GM12872 (cell line): ENCODE results near the gene KAZN.

Experiments used
- TF ChIP-seq, protein P1 (sequence below): IDR thresholded peaks from 3 replicates; pipeline ENCODE4 v1.5.1; 2011; ENCODE audit warnings: low read depth, mild to moderate bottlenecking, low read length, moderate library complexity; ENCODE audit not compliant: insufficient read depth

KAZN gene

GRCh38 chr1:14794906-14795305 lies 196.4 kb downstream of the KAZN start:
- TF ChIP-seq, protein P1, sequence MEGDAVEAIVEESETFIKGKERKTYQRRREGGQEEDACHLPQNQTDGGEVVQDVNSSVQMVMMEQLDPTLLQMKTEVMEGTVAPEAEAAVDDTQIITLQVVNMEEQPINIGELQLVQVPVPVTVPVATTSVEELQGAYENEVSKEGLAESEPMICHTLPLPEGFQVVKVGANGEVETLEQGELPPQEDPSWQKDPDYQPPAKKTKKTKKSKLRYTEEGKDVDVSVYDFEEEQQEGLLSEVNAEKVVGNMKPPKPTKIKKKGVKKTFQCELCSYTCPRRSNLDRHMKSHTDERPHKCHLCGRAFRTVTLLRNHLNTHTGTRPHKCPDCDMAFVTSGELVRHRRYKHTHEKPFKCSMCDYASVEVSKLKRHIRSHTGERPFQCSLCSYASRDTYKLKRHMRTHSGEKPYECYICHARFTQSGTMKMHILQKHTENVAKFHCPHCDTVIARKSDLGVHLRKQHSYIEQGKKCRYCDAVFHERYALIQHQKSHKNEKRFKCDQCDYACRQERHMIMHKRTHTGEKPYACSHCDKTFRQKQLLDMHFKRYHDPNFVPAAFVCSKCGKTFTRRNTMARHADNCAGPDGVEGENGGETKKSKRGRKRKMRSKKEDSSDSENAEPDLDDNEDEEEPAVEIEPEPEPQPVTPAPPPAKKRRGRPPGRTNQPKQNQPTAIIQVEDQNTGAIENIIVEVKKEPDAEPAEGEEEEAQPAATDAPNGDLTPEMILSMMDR = no peak

DNA sequence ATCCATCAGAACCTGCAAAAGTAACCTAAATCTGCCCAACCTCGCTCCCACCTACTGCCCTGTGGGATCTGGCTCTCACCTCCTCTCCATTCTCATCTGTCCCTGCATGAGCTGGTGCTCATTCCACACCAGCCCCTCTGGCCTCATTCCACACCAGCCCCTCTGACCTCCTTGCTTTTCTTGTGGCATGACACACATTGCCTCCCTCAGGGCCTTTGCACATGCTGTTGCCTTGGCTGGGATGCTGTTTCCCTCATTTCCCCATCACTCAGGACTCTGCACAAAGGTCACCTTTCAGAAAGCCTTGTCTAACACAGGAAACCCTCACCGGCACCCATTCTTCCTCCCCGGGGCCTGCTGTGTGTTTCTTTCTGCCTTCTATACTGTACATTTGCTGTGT lies 197.1 kb downstream of the KAZN start:
- TF ChIP-seq, protein P1 = no peak

- TF ChIP-seq, protein P1 = no peak
These were observed 201.5 kb downstream of the KAZN start for GRCh38 chr1:14800014-14800413.

- TF ChIP-seq, protein P1 = no peak
These were observed 202.1 kb downstream of the KAZN start for GRCh38 chr1:14800500-14801076.

DNA sequence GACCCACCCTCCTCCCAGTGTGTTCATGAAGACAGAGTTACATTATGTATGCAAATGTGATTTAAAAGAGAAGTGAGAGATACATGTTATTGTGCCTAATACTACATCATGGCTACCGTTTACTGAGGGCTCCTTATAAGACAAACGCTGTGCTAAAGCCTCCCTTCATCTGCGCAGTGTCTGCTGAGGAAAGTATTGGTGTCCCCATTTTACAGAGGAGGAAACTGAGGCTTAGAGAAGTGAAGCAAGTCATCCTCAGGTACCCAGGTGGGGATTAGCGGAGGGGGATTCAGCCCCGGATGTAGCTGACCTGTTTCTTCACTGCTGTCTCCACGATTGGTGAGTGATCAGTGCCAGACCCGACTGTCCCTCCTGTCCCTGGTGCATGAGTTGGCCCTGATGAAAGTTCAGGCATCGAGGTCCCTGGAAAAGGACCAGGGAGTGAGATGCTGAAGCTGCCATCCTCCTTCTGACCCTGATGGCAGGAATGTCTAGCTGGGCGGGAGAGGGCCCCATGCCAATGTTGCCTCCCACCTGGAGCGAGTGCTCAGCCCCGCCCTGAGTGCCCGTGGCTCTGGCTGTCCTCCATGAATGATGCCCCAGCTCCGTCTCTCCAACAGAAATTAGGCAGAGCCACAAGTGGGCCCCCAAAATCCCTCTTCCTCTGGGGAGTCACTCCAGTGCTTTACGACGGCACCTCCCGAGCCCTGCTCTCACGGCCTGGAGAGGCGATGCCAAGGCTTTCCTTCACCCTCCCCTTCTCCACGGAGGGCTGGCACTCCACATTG lies 204.7 kb downstream of the KAZN start:
- TF ChIP-seq, protein P1 = no peak

GRCh38 chr1:14804626-14805025 lies 206.1 kb downstream of the KAZN start:
- TF ChIP-seq, protein P1 = peak; percentile 22; the same call in 1 of the 3 replicates

DNA sequence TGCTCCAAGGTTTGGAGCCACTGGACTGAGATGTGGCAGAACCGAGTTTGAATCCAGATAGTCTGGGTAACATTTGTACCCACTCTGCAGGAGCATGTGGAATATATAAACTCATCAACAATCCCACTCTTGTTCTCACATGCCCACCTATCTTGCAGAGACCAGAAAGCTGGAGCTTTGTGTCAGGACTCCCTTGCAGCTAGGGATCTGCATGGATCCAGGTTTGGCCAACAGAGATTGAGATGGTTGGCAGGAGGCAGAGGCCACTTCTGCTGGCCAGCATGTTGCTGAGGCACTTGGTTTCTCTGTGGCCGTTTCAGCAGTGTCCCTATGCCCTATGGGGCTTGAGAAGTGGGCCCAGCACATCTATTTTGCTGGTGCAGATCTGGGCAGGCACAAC lies 208.3 kb downstream of the KAZN start:
- TF ChIP-seq, protein P1 = no peak
